Sigmoid colon (tissue), 4 donors: ENCODE results near the gene GLB1L3.

Source experiments
- CTCF ChIP-seq, 4 experiments: fragments of 450-650 bp in 3 of 4; fragments of 200-600 bp in 1 of 4; IDR thresholded peaks; one replicate each; pipeline ENCODE4 v1.5.1; 2016 to 2019; ENCODE audit warnings: antibody characterized with exemption in 4 of 4, mild to moderate bottlenecking in 3 of 4, moderate library complexity in 2 of 4
- POLR2AphosphoS5 ChIP-seq, 4 donors: sonication (generic); formaldehyde crosslinking; IDR thresholded peaks; one replicate each; pipeline ENCODE4 v1.6.1; 2017; ENCODE audit warnings: antibody characterized with exemption in 4 of 4

- no peak for TF ChIP-seq POLR2AphosphoS5 (IDR thresholded peaks at IDR 0.05)
- no peak for TF ChIP-seq CTCF (IDR thresholded peaks at IDR 0.05)
These were observed 5.9 kb upstream of the GLB1L3 start for GRCh38 chr11:134270250-134270714.
